Measurements from ENCODE around the gene PHACTR3. TPM values are rescaled to one million over a fixed set of nuclear protein-coding genes. Genes with fewer than 3 reads are reported as not detected.

The PHACTR3 gene
- total RNA-seq, 2 experiments from 2014 or later: not detected

- H3K4me3 Mint-ChIP-seq: no peak overlapping the region
- no peak for DNase-seq
- H3K27ac Mint-ChIP-seq: no peak overlapping the region
- H3K27me3 Mint-ChIP-seq: peaks cover 7% of the 10 kb centered on the region
- H3K36me3 Mint-ChIP-seq: no peaks in the 10 kb centered on the region
- intact Hi-C loops (cut with micrococcal nuclease): no loop called here
- ChIA-PET CTCF (interaction anchor here (0.9 to 2.3 kb wide), 4 partner anchors 14 to 150 kb away, joined by 3 to 15 read pairs (median 5); partner anchors contain the start of gene SYCP2), POLR2A (no interaction called here)
- H3K9me3 Mint-ChIP-seq: no peaks in the 10 kb centered on the region
- no peaks in the 10 kb centered on the region for H3K4me1 Mint-ChIP-seq (ENCODE audit: low read depth)
Observed at GRCh38 chr20:59783641-59784010, 179.3 kb downstream of the PHACTR3 start.

- H3K36me3 Mint-ChIP-seq: no peaks in the 10 kb centered on the region
- intact Hi-C loops (cut with micrococcal nuclease): no loop called here
Observed at GRCh38 chr20:59784365-59784764, 180.0 kb downstream of the PHACTR3 start.

GRCh38 chr20:59784791-59785668 is 180.7 kb downstream of the PHACTR3 start:
- intact Hi-C loops (cut with micrococcal nuclease): no loop called here
- POLR2A ChIA-PET: no interaction called here
- Mint-ChIP-seq H3K4me1 (ENCODE audit: low read depth) (no peaks in the 10 kb centered on the region), H3K4me3 (no peak overlapping the region), H3K27ac (no peak overlapping the region), H3K36me3 (no peaks in the 10 kb centered on the region), H3K9me3 (no peaks in the 10 kb centered on the region), H3K27me3 (peaks cover 13% of the 10 kb centered on the region)
- CTCF ChIA-PET: no interaction called here
- DNase-seq: no peak

More at GRCh38 chr20:59784365-59784764, 180.0 kb downstream of the PHACTR3 start:
- Mint-ChIP-seq H3K27ac (no peak overlapping the region), H3K4me1 (ENCODE audit: low read depth) (no peaks in the 10 kb centered on the region), H3K4me3 (no peak overlapping the region), H3K27me3 (peaks cover 10% of the 10 kb centered on the region), H3K9me3 (no peaks in the 10 kb centered on the region)
- ChIA-PET CTCF (interaction anchor here (1.3 to 2.3 kb wide), 3 partner anchors 65 to 150 kb away, joined by 4 to 15 read pairs (median 6); partner anchors contain the start of gene SYCP2), POLR2A (no interaction called here)
- no peak for DNase-seq

GRCh38 chr20:59785669-59785959 is 181.3 kb downstream of the PHACTR3 start:
- CTCF ChIA-PET: no interaction called here
- no peaks in the 10 kb centered on the region for H3K4me1 Mint-ChIP-seq (ENCODE audit: low read depth)

GRCh38 chr20:59785986-59786795 is 181.9 kb downstream of the PHACTR3 start:
- ChIA-PET CTCF (no interaction called here), POLR2A (no interaction called here)
- Mint-ChIP-seq H3K27me3 (peaks cover 16% of the 10 kb centered on the region), H3K4me3 (no peak overlapping the region), H3K27ac (no peak overlapping the region), H3K36me3 (no peaks in the 10 kb centered on the region), H3K4me1 (ENCODE audit: low read depth) (no peaks in the 10 kb centered on the region), H3K9me3 (no peaks in the 10 kb centered on the region)
- DNase-seq: no peak
- intact Hi-C loops (cut with micrococcal nuclease): no loop called here

More at GRCh38 chr20:59785669-59785959, 181.3 kb downstream of the PHACTR3 start:
- POLR2A ChIA-PET: no interaction called here
- intact Hi-C loops (cut with micrococcal nuclease): no loop called here
- H3K36me3 Mint-ChIP-seq: no peaks in the 10 kb centered on the region
- H3K4me3 Mint-ChIP-seq: no peak overlapping the region
- H3K27ac Mint-ChIP-seq: no peak overlapping the region
- H3K9me3 Mint-ChIP-seq: no peaks in the 10 kb centered on the region
- peaks cover 16% of the 10 kb centered on the region for H3K27me3 Mint-ChIP-seq
- DNase-seq: no peak

- Mint-ChIP-seq H3K36me3 (no peaks in the 10 kb centered on the region), H3K4me1 (ENCODE audit: low read depth) (no peaks in the 10 kb centered on the region), H3K9me3 (peaks cover 3% of the 10 kb centered on the region), H3K27ac (no peak overlapping the region), H3K4me3 (no peak overlapping the region), H3K27me3 (peaks cover 16% of the 10 kb centered on the region)
- DNase-seq: no peak
- ChIA-PET CTCF (no interaction called here), POLR2A (no interaction called here)
- intact Hi-C loops (cut with micrococcal nuclease): no loop called here
Observed at GRCh38 chr20:59786801-59787537, 182.6 kb downstream of the PHACTR3 start.

GRCh38 chr20:59787538-59787890 is 183.2 kb downstream of the PHACTR3 start:
- CTCF ChIA-PET: no interaction called here
- H3K36me3 Mint-ChIP-seq: no peaks in the 10 kb centered on the region

GRCh38 chr20:59788196-59788735 is 183.9 kb downstream of the PHACTR3 start:
- Mint-ChIP-seq H3K27ac (no peak overlapping the region), H3K4me3 (no peak overlapping the region), H3K27me3 (peaks cover 14% of the 10 kb centered on the region), H3K9me3 (peaks cover 7% of the 10 kb centered on the region), H3K36me3 (no peaks in the 10 kb centered on the region), H3K4me1 (ENCODE audit: low read depth) (no peaks in the 10 kb centered on the region)
- no peak for DNase-seq
- POLR2A ChIA-PET: no interaction called here
- CTCF ChIA-PET: no interaction called here
- intact Hi-C loops (cut with micrococcal nuclease): no loop called here

More at GRCh38 chr20:59787538-59787890, 183.2 kb downstream of the PHACTR3 start:
- Mint-ChIP-seq H3K9me3 (peaks cover 7% of the 10 kb centered on the region), H3K4me1 (ENCODE audit: low read depth) (no peaks in the 10 kb centered on the region), H3K4me3 (no peak overlapping the region), H3K27me3 (peaks cover 14% of the 10 kb centered on the region), H3K27ac (no peak overlapping the region)
- POLR2A ChIA-PET: no interaction called here
- DNase-seq: no peak
- intact Hi-C loops (cut with micrococcal nuclease): no loop called here

GRCh38 chr20:59788811-59789397 is 184.6 kb downstream of the PHACTR3 start:
- CTCF ChIA-PET: no interaction called here
- intact Hi-C loops (cut with micrococcal nuclease): no loop called here
- H3K9me3 Mint-ChIP-seq: peaks cover 7% of the 10 kb centered on the region
- no peak overlapping the region for H3K27ac Mint-ChIP-seq
- DNase-seq: no peak
- no peak overlapping the region for H3K4me3 Mint-ChIP-seq
- H3K36me3 Mint-ChIP-seq: no peaks in the 10 kb centered on the region
- peaks cover 14% of the 10 kb centered on the region for H3K27me3 Mint-ChIP-seq
- H3K4me1 Mint-ChIP-seq (ENCODE audit: low read depth): no peaks in the 10 kb centered on the region
- POLR2A ChIA-PET: no interaction called here

GRCh38 chr20:59789686-59790085 is 185.3 kb downstream of the PHACTR3 start:
- DNase-seq: no peak
- Mint-ChIP-seq H3K36me3 (no peaks in the 10 kb centered on the region), H3K4me3 (no peak overlapping the region), H3K27ac (no peak overlapping the region), H3K4me1 (ENCODE audit: low read depth) (no peaks in the 10 kb centered on the region), H3K27me3 (peaks cover 14% of the 10 kb centered on the region), H3K9me3 (peaks cover 7% of the 10 kb centered on the region)
- ChIA-PET CTCF (no interaction called here), POLR2A (no interaction called here)
- intact Hi-C loops (cut with micrococcal nuclease): no loop called here

- Mint-ChIP-seq H3K4me1 (ENCODE audit: low read depth) (no peaks in the 10 kb centered on the region), H3K4me3 (no peak overlapping the region), H3K27ac (no peak overlapping the region), H3K36me3 (no peaks in the 10 kb centered on the region), H3K27me3 (peaks cover 14% of the 10 kb centered on the region), H3K9me3 (peaks cover 7% of the 10 kb centered on the region)
- ChIA-PET POLR2A (no interaction called here), CTCF (no interaction called here)
- no peak for DNase-seq
- intact Hi-C loops (cut with micrococcal nuclease): no loop called here
Observed at GRCh38 chr20:59790346-59790745, 186.0 kb downstream of the PHACTR3 start.

- peaks cover 1% of the 10 kb centered on the region for H3K36me3 Mint-ChIP-seq
- H3K4me1 Mint-ChIP-seq (ENCODE audit: low read depth): no peaks in the 10 kb centered on the region
- ChIA-PET CTCF (no interaction called here), POLR2A (no interaction called here)
- no peak overlapping the region for H3K27ac Mint-ChIP-seq
- peaks cover 10% of the 10 kb centered on the region for H3K27me3 Mint-ChIP-seq
- no peak overlapping the region for H3K4me3 Mint-ChIP-seq
- peaks cover 23% of the 10 kb centered on the region for H3K9me3 Mint-ChIP-seq
- DNase-seq: no peak
- intact Hi-C loops (cut with micrococcal nuclease): no loop called here
Observed at GRCh38 chr20:59792300-59792699, 188.0 kb downstream of the PHACTR3 start.
